OCI-LY3 (cell line): Measurements from ENCODE around the gene PTPN21.

Source experiments
- H2AFZ ChIP-seq: fragments of 200-600, 300-600 bp; shearing (Covaris generic); 2 replicates; pipeline ENCODE4 v1.6.0; 2014; ENCODE audit warnings: antibody characterized with exemption, low read depth, low read length
- H3K27ac ChIP-seq: fragments of 200-600, 300-600 bp; sonication (generic); 2 replicates; pipeline ENCODE4 v1.5.1; 2014; ENCODE audit warnings: mild to moderate bottlenecking, low read length, moderate library complexity, mixed read lengths
- H3K27me3 ChIP-seq: fragments of 200-600, 300-600 bp; sonication (generic); 2 replicates; pipeline ENCODE4 v1.6.1; 2014; ENCODE audit warnings: low read depth, low read length, mixed read lengths
- H3K36me3 ChIP-seq: fragments of 200-600, 300-600 bp; sonication (generic); replicated peaks from 2 replicates; pipeline ENCODE3; 2014; ENCODE audit warnings: low read depth, low read length, mixed read lengths
- H3K4me1 ChIP-seq: fragments of 300-600, 200-600 bp; sonication (generic); 2 replicates; pipeline ENCODE4 v1.6.1; 2014; ENCODE audit warnings: low read length, mixed read lengths
- H3K4me2 ChIP-seq: fragments of 200-600, 300-600 bp; sonication (generic); 2 replicates; pipeline ENCODE4 v1.6.1; 2014; ENCODE audit warnings: low read length, mixed read lengths
- H3K4me3 ChIP-seq: fragments of 300-600, 200-600 bp; sonication (generic); 2 replicates; pipeline ENCODE4 v1.5.1; 2014; ENCODE audit warnings: antibody characterized with exemption, mild to moderate bottlenecking, low read length, moderate library complexity
- H3K79me2 ChIP-seq: fragments of 300-600, 200-600 bp; shearing (Covaris generic); 2 replicates; pipeline ENCODE4 v1.6.1; 2014; ENCODE audit warnings: mild to moderate bottlenecking, low read length, mixed read lengths
- H3K9ac ChIP-seq: fragments of 300-600, 200-600 bp; shearing (Covaris generic); 2 replicates; pipeline ENCODE4 v1.6.0; 2014; ENCODE audit warnings: mild to moderate bottlenecking, low read length, moderate library complexity
- H3K9me3 ChIP-seq: fragments of 200-600, 300-600 bp; shearing (Covaris generic); 2 replicates; pipeline ENCODE4 v1.6.1; 2014; ENCODE audit warnings: low read length, mixed read lengths; ENCODE audit not compliant: insufficient read depth
- H4K20me1 ChIP-seq: fragments of 200-600, 300-600 bp; sonication (generic); 2 replicates; pipeline ENCODE4 v1.6.1; 2016; ENCODE audit warnings: low read length, mixed read lengths; ENCODE audit not compliant: insufficient read depth
- EZH2phosphoT487 ChIP-seq: fragments of 200-600 bp; shearing (Covaris generic); IDR thresholded peaks from 2 replicates; pipeline ENCODE4 v1.6.1; 2018; ENCODE audit warnings: antibody characterized with exemption, mixed run types, low read depth
- TF ChIP-seq, protein P1 (sequence below): fragments of 200-600, 300-600 bp; sonication (generic); IDR thresholded peaks from 2 replicates; pipeline ENCODE4 v1.5.1; 2014; ENCODE audit warnings: antibody characterized with exemption, low read length, low read depth

PTPN21 gene

DNA sequence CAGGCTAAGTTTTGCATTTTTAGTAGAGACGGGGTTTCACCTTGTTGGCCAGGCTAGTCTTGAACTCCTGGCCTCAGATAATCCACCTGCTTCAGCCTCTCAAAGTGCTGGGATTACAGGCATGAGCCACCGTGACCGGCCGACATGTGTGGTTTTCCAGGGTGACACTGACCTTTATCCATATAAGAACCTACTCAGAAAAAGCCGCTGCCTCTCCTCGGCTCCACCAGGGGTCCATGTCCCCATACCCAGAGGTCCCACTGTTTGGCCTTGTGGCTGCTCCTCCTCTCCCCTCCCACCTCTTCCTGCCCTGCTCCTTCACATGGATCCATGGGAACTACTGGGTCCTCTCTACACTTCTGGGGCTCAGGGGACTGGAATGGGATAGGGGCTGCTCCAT lies 64.6 kb downstream of the PTPN21 start:
- peaks cover 4% of the 10 kb centered on the region; the same call in 1 of the 2 replicates for H3K27me3 ChIP-seq
- no peaks in the 10 kb centered on the region for H3K79me2 ChIP-seq
- no peak overlapping the region for H3K4me2 ChIP-seq
- no peak overlapping the region for H3K4me3 ChIP-seq
- H2AFZ ChIP-seq, result no peak overlapping the region
- no peaks in the 10 kb centered on the region for H4K20me1 ChIP-seq
- no peaks in the 10 kb centered on the region for H3K9me3 ChIP-seq
- no peak overlapping the region for H3K27ac ChIP-seq
- no peak overlapping the region for H3K9ac ChIP-seq
- no peaks in the 10 kb centered on the region for H3K36me3 ChIP-seq
- TF ChIP-seq, protein P1, sequence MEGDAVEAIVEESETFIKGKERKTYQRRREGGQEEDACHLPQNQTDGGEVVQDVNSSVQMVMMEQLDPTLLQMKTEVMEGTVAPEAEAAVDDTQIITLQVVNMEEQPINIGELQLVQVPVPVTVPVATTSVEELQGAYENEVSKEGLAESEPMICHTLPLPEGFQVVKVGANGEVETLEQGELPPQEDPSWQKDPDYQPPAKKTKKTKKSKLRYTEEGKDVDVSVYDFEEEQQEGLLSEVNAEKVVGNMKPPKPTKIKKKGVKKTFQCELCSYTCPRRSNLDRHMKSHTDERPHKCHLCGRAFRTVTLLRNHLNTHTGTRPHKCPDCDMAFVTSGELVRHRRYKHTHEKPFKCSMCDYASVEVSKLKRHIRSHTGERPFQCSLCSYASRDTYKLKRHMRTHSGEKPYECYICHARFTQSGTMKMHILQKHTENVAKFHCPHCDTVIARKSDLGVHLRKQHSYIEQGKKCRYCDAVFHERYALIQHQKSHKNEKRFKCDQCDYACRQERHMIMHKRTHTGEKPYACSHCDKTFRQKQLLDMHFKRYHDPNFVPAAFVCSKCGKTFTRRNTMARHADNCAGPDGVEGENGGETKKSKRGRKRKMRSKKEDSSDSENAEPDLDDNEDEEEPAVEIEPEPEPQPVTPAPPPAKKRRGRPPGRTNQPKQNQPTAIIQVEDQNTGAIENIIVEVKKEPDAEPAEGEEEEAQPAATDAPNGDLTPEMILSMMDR, result no peak
- no peak for TF ChIP-seq EZH2phosphoT487
- H3K4me1 ChIP-seq, result peaks cover 5% of the 10 kb centered on the region

DNA sequence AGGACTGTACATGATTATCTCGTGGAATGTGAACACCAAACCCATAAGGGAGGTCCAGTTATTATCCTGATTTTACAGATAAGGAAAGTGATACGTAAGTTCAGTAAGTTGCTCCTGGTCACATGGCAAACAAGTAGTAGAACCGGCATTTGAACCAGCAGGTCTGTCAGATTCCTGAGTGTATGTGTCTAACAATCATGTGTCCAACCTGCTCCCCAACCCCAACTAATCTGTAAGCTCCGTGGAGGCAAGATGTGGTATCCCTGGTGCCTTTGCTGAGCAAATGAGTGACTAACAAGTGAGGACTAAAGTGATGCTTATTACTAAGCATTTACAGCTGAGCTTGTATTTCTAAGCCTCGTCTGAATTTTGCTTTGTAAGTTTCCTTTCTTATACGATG lies 65.9 kb downstream of the PTPN21 start:
- Histone ChIP-seq H4K20me1 (no peaks in the 10 kb centered on the region), H3K79me2 (no peaks in the 10 kb centered on the region), H3K27me3 (peaks cover 4% of the 10 kb centered on the region; the same call in 1 of the 2 replicates), H3K27ac (no peak overlapping the region), H3K9me3 (no peaks in the 10 kb centered on the region), H3K4me2 (no peak overlapping the region), H3K4me3 (no peak overlapping the region), H2AFZ (no peak overlapping the region), H3K9ac (no peak overlapping the region), H3K36me3 (no peaks in the 10 kb centered on the region), H3K4me1 (peaks cover 5% of the 10 kb centered on the region)
- TF ChIP-seq EZH2phosphoT487, result no peak
- TF ChIP-seq, protein P1, result no peak

DNA sequence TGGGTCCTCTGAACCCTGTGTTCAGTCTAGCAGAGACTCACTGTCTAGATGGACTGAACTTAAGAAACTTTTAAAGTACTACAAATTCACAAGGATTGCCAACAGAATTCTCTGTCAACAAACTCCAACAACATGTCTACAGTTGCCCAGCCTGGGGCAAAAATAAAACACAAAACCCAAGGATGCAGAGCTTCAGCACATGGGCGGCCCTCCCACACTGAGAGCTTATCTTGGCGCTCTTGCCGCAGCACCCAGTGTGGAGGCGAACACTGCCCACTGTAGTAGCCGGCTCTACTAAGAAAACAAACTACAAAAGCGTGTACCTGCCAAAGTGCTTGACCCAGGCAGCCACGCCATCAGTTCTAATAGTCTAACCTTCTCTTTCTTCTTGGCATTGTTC lies 66.7 kb downstream of the PTPN21 start:
- Histone ChIP-seq H3K36me3 (no peaks in the 10 kb centered on the region), H3K9ac (no peak overlapping the region), H3K4me3 (no peak overlapping the region), H3K27ac (no peak overlapping the region), H3K79me2 (no peaks in the 10 kb centered on the region), H3K4me2 (no peak overlapping the region), H3K27me3 (peaks cover 1% of the 10 kb centered on the region; the same call in 1 of the 2 replicates), H2AFZ (no peak overlapping the region), H3K4me1 (peaks cover 5% of the 10 kb centered on the region), H4K20me1 (no peaks in the 10 kb centered on the region), H3K9me3 (no peaks in the 10 kb centered on the region)
- no peak for TF ChIP-seq EZH2phosphoT487
- TF ChIP-seq, protein P1, result no peak

DNA sequence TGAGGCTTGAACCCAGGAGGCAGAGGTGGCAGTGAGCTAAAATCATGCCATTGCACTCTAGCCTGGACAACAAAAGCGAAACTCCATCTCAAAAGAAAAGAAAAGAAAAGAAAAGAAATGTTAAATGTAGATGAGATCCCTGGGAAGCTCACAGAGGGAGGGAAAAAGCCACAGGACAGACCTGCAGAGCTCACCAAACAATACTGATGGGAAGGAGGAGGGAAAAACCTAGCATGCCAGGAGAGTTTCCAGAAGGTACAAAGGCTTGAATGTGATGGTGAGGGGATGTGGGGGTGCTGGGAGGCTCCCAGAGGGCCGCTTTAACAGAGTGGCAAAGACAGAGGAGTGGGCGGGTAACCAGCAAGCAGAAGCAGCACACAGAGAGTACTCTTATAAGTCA lies 72.3 kb downstream of the PTPN21 start:
- Histone ChIP-seq H3K9me3 (no peaks in the 10 kb centered on the region), H4K20me1 (no peaks in the 10 kb centered on the region), H3K4me2 (no peak overlapping the region), H3K36me3 (no peaks in the 10 kb centered on the region), H2AFZ (no peak overlapping the region), H3K27ac (no peak overlapping the region), H3K4me1 (no peaks in the 10 kb centered on the region), H3K79me2 (no peaks in the 10 kb centered on the region), H3K9ac (no peak overlapping the region), H3K27me3 (no peaks in the 10 kb centered on the region), H3K4me3 (no peak overlapping the region)
- TF ChIP-seq, protein P1, result no peak
- no peak for TF ChIP-seq EZH2phosphoT487
